H9 (cell line): ENCODE data around the gene ARHGAP24. TPM values are rescaled to one million over a fixed set of nuclear protein-coding genes. Genes with fewer than 3 reads are reported as not detected.

Experiments
- DNase-seq: peaks from one replicate; pipeline ENCODE4 v3.0.0-alpha.2; 2017
- H2AFZ ChIP-seq: one replicate; pipeline ENCODE4 v1.6.1; 2013; ENCODE audit warnings: mild to moderate bottlenecking, low read length, control low read depth, moderate library complexity
- H2AK5ac ChIP-seq: 2 replicates; pipeline ENCODE4 v1.6.1; 2013; ENCODE audit warnings: low read length, control low read depth, mixed read lengths; ENCODE audit not compliant: insufficient read length
- H2BK120ac ChIP-seq: one replicate; pipeline ENCODE4 v1.6.1; 2013; ENCODE audit warnings: low read depth, mild to moderate bottlenecking, low read length, control low read depth, inconsistent platforms; ENCODE audit not compliant: poor library complexity, severe bottlenecking
- H2BK12ac ChIP-seq: 2 replicates; pipeline ENCODE4 v1.6.1; 2013; ENCODE audit warnings: low read length, control low read depth, mixed read lengths, low read depth; ENCODE audit not compliant: insufficient read length
- H2BK15ac ChIP-seq: 2 replicates; pipeline ENCODE4 v1.6.1; 2013; ENCODE audit warnings: low read depth, low read length, control low read depth
- H2BK20ac ChIP-seq: one replicate; pipeline ENCODE4 v1.6.1; 2013; ENCODE audit warnings: low read depth, mild to moderate bottlenecking, low read length, control low read depth, inconsistent platforms; ENCODE audit not compliant: poor library complexity, severe bottlenecking
- H2BK5ac ChIP-seq: 2 replicates; pipeline ENCODE4 v1.6.1; 2013; ENCODE audit warnings: low read length, control low read depth, mixed read lengths; ENCODE audit not compliant: insufficient read length
- H3K14ac ChIP-seq: 2 replicates; pipeline ENCODE4 v1.6.1; 2013; ENCODE audit warnings: low read length, control low read depth; ENCODE audit not compliant: insufficient read depth
- H3K18ac ChIP-seq: 2 replicates; pipeline ENCODE4 v1.6.1; 2013; ENCODE audit warnings: low read depth, mild to moderate bottlenecking, mixed read lengths, low read length, control low read depth; ENCODE audit not compliant: insufficient read length
- H3K23ac ChIP-seq: 2 replicates; pipeline ENCODE4 v1.6.1; 2013; ENCODE audit warnings: low read length, control low read depth, mixed read lengths, low read depth; ENCODE audit not compliant: insufficient read length
- H3K23me2 ChIP-seq: 2 replicates; pipeline ENCODE4 v1.6.1; 2013; ENCODE audit warnings: low read depth, mild to moderate bottlenecking, mixed read lengths, low read length, control low read depth; ENCODE audit not compliant: insufficient read length, poor library complexity, severe bottlenecking
- H3K27ac ChIP-seq: 2 replicates; pipeline ENCODE4 v1.5.1; 2013; ENCODE audit warnings: low read length, control low read depth, mixed read lengths, low read depth; ENCODE audit not compliant: insufficient read length
- H3K27me3 ChIP-seq: 2 replicates; pipeline ENCODE4 v1.6.1; 2013; ENCODE audit warnings: low read length, control low read depth, inconsistent platforms; ENCODE audit not compliant: insufficient read depth
- H3K4ac ChIP-seq: 2 replicates; pipeline ENCODE4 v1.6.1; 2013; ENCODE audit warnings: low read depth, mild to moderate bottlenecking, control low read depth, inconsistent platforms, low read length, moderate library complexity
- H3K4me1 ChIP-seq: 2 replicates; pipeline ENCODE4 v1.6.1; 2013; ENCODE audit warnings: low read length, control low read depth, inconsistent platforms; ENCODE audit not compliant: insufficient read depth
- H3K4me2 ChIP-seq: 2 replicates; pipeline ENCODE4 v1.6.1; 2013; ENCODE audit warnings: low read length, control low read depth, mixed read lengths; ENCODE audit not compliant: insufficient read length, insufficient read depth
- H3K56ac ChIP-seq: 2 replicates; pipeline ENCODE4 v1.6.1; 2013; ENCODE audit warnings: low read depth, mild to moderate bottlenecking, mixed read lengths, low read length, control low read depth; ENCODE audit not compliant: insufficient read length
- H3K79me1 ChIP-seq: 2 replicates; pipeline ENCODE4 v1.6.1; 2013; ENCODE audit warnings: low read depth, mild to moderate bottlenecking, moderate library complexity, low read length, control low read depth, inconsistent platforms; ENCODE audit not compliant: insufficient read depth, poor library complexity, severe bottlenecking
- H3K79me2 ChIP-seq: 2 replicates; pipeline ENCODE4 v1.6.1; 2013; ENCODE audit warnings: low read length, control low read depth, inconsistent platforms; ENCODE audit not compliant: insufficient read depth
- H3K9ac ChIP-seq: 2 replicates; pipeline ENCODE4 v1.6.1; 2013; ENCODE audit warnings: low read length, control low read depth, mixed read lengths; ENCODE audit not compliant: insufficient read length; ENCODE audit errors: extremely low read depth
- H3K9me3 ChIP-seq: one replicate; pipeline ENCODE4 v1.6.1; 2013; ENCODE audit warnings: low read depth, low read length, inconsistent platforms; ENCODE audit not compliant: control insufficient read depth
- H3T11ph ChIP-seq: one replicate; pipeline ENCODE4 v1.6.1; 2013; ENCODE audit warnings: mild to moderate bottlenecking, low read length, control low read depth, inconsistent platforms
- H4K20me1 ChIP-seq: one replicate; pipeline ENCODE4 v1.6.1; 2013; ENCODE audit not compliant: control insufficient read depth, insufficient read length, insufficient read depth
- H4K5ac ChIP-seq: 2 replicates; pipeline ENCODE4 v1.6.1; 2013; ENCODE audit warnings: low read depth, mild to moderate bottlenecking, mixed read lengths, low read length, control low read depth; ENCODE audit not compliant: insufficient read length
- H4K8ac ChIP-seq: replicated peaks from 2 replicates; pipeline ENCODE4 v1.6.1; 2013; ENCODE audit warnings: low read length, control low read depth, mixed read lengths, low read depth; ENCODE audit not compliant: insufficient read length
- H4K91ac ChIP-seq: 2 replicates; pipeline ENCODE4 v1.6.1; 2013; ENCODE audit warnings: low read depth, mild to moderate bottlenecking, moderate library complexity, mixed read lengths, low read length, control low read depth; ENCODE audit not compliant: insufficient read length
- H3K27ac Mint-ChIP-seq, 3 experiments: 2 replicates in 2 of 3; 3 replicates in 1 of 3; pipeline ENCODE4 v1.8.0; 2020 to 2021; ENCODE audit warnings: mixed read lengths in 3 of 3, mild to moderate bottlenecking in 1 of 3, moderate library complexity in 1 of 3
- H3K27me3 Mint-ChIP-seq: 2 replicates; pipeline ENCODE4 v1.8.0; 2021; ENCODE audit warnings: low read depth, mild to moderate bottlenecking, moderate library complexity, mixed read lengths
- H3K36me3 Mint-ChIP-seq, 3 experiments: 2 replicates in 2 of 3; 3 replicates in 1 of 3; pipeline ENCODE4 v1.8.0; 2020 to 2021; ENCODE audit warnings: low read depth in 3 of 3, mixed read lengths in 3 of 3; ENCODE audit not compliant: insufficient read depth in 1 of 3
- H3K4me1 Mint-ChIP-seq, 2 experiments: 2 replicates each; pipeline ENCODE4 v1.8.0; 2020; ENCODE audit warnings: mixed read lengths in 2 of 2
- H3K4me3 Mint-ChIP-seq, 2 experiments: 2 replicates in 1 of 2; 3 replicates in 1 of 2; pipeline ENCODE4 v1.8.0; 2020 to 2021; ENCODE audit warnings: mild to moderate bottlenecking in 2 of 2, mixed read lengths in 2 of 2, moderate library complexity in 1 of 2
- H3K9me3 Mint-ChIP-seq, 2 experiments: 2 replicates in 1 of 2; 3 replicates in 1 of 2; pipeline ENCODE4 v1.8.0; 2020; ENCODE audit warnings: mild to moderate bottlenecking in 2 of 2, mixed read lengths in 2 of 2, moderate library complexity in 1 of 2
- CTCF ChIP-seq: fragments of 200-600 bp; sonication (generic); conservative IDR thresholded peaks from 3 replicates; pipeline ENCODE4 v1.8.0; 2021; ENCODE audit warnings: antibody characterized with exemption, mild to moderate bottlenecking
- WGBS: extraction: QIAGEN DNeasy Blood & Tissue Kit; methylation state at CpG from one replicate; pipeline ENCODE4 v1.1.7; 2013; ENCODE audit warnings: missing lambda C conversion rate, low lambda C conversion rate, mixed read lengths; ENCODE audit not compliant: insufficient read length; ENCODE audit errors: extremely low coverage; 5-methylcytosine and 5-hydroxymethylcytosine counted together
- total RNA-seq: library from RNA; stranded (reverse); gene quantifications from 2 replicates; pipeline ENCODE4 v1.2.1, GENCODE V29; 2021

ARHGAP24 gene
- total RNA-seq, 1 experiment from 2014 or later: 0.37 TPM

- Mint-ChIP-seq H3K9me3 (no peaks in the 10 kb centered on the region), H3K27ac (no peak overlapping the region), H3K27me3 (no peaks in the 10 kb centered on the region), H3K36me3 (no peaks in the 10 kb centered on the region), H3K4me3 (no peak overlapping the region), H3K4me1 (no peaks in the 10 kb centered on the region)
- Histone ChIP-seq H4K20me1 (no peaks in the 10 kb centered on the region), H2BK20ac (no peak overlapping the region), H2BK15ac (no peak overlapping the region), H2BK5ac (no peak overlapping the region), H3K14ac (no peak overlapping the region), H3K27ac (no peak overlapping the region), H3K4ac (no peak overlapping the region), H2AFZ (no peak overlapping the region), H3K4me1 (no peaks in the 10 kb centered on the region), H3K79me2 (no peaks in the 10 kb centered on the region), H4K91ac (no peak overlapping the region), H3K56ac (no peak overlapping the region), H3K23ac (no peak overlapping the region), H3K9ac (no peak overlapping the region), H4K8ac (no peak overlapping the region), H2BK12ac (no peak overlapping the region), H3K79me1 (no peaks in the 10 kb centered on the region), H3T11ph (no peak overlapping the region), H3K27me3 (no peaks in the 10 kb centered on the region), H3K9me3 (no peaks in the 10 kb centered on the region), H3K18ac (no peak overlapping the region), H4K5ac (no peak overlapping the region), H2BK120ac (no peak overlapping the region), H3K23me2 (no peaks in the 10 kb centered on the region), H2AK5ac (no peak overlapping the region), H3K4me2 (no peak overlapping the region)
- DNase-seq: no peak
- no peak for TF ChIP-seq CTCF
- no CpG with 5 or more reads among the region's 3 CpGs for WGBS
These were observed 250.0 kb downstream of the ARHGAP24 start for GRCh38 chr4:85724791-85725563.
